Right ventricle myocardium superior (tissue), 1 donor: ENCODE data around the gene FBXW11. TPM values are rescaled to one million over a fixed set of nuclear protein-coding genes. Genes with fewer than 3 reads are reported as not detected.
"Not testable (repeated sequence)": the region's sequence is repeated elsewhere in the genome, so short reads cannot be mapped to it uniquely, and the experiment has no call there.

Experiments used
- ATAC-seq: fragments of 200-7000 bp; cut with Tn5 transposase; one replicate; pipeline ENCODE4 v1.9.1; 2020; ENCODE audit warnings: mild to moderate bottlenecking; ENCODE audit not compliant: poor library complexity
- DNase-seq: peaks from one replicate; pipeline ENCODE4 v3.0.0-alpha.2; 2020
- intact Hi-C: fragments of 100-400 bp; cut with DNase I; formaldehyde crosslinking; loops from one replicate; pipeline ENCODE4 v1.11.2; 2022
- total RNA-seq: library from RNA; stranded (reverse); fragmentation: NEBNext Ultra II Directional; extraction: Animal tissue kit (Norgen Biotek cat#: 25700); gene quantifications from one replicate; pipeline ENCODE4 v1.2.1, GENCODE V29; 2021
- donor health status: DM: no; HTN: yes; CAD: no; lungs with severe emphysema.

FBXW11 gene
- total RNA-seq, 1 donor from 2014 or later = 59.3 TPM

GRCh38 chr5:172031894-172032461 is 25.5 kb upstream of the FBXW11 start:
- intact Hi-C loops = no loop called here
- no peak for DNase-seq
- ATAC-seq = no peak

GRCh38 chr5:172029876-172030275 is 23.4 kb upstream of the FBXW11 start:
- ATAC-seq (no peak), DNase-seq (no peak)
- intact Hi-C loops = no loop called here

GRCh38 chr5:172028167-172028566 is 21.7 kb upstream of the FBXW11 start:
- intact Hi-C loops = no loop called here
- DNase-seq = no peak
- ATAC-seq = no peak

GRCh38 chr5:172020110-172020786 is 13.8 kb upstream of the FBXW11 start:
- DNase-seq, ATAC-seq, intact Hi-C loops: not testable (repeated sequence)

GRCh38 chr5:172015346-172015745 is 8.9 kb upstream of the FBXW11 start:
- intact Hi-C loops = no loop called here
- ATAC-seq (no peak), DNase-seq (no peak)

GRCh38 chr5:172010278-172010677 is 3.8 kb upstream of the FBXW11 start:
- no peak for DNase-seq

GRCh38 chr5:172009536-172010270 is 3.3 kb upstream of the FBXW11 start:
- ATAC-seq = no peak

More at GRCh38 chr5:172010278-172010677, 3.8 kb upstream of the FBXW11 start:
- intact Hi-C loops = no loop called here
- ATAC-seq = no peak

GRCh38 chr5:172008689-172009141 is 2.3 kb upstream of the FBXW11 start:
- intact Hi-C loops = no loop called here
- no peak for DNase-seq
- ATAC-seq = no peak

More at GRCh38 chr5:172009536-172010270, 3.3 kb upstream of the FBXW11 start:
- no peak for DNase-seq
- intact Hi-C loops = no loop called here

- intact Hi-C loops = no loop called here
- no peak for DNase-seq
- no peak for ATAC-seq
Observed at GRCh38 chr5:172008111-172008455, 1.6 kb upstream of the FBXW11 start.

GRCh38 chr5:172007175-172008110 is 1.0 kb upstream of the FBXW11 start:
- no peak for ATAC-seq
- intact Hi-C loops = no loop called here
- DNase-seq = no peak

GRCh38 chr5:172005708-172006320 is 624 bp downstream of the FBXW11 start:
- intact Hi-C loops = no loop called here
- no peak for DNase-seq
- peak; percentile 10 for ATAC-seq

GRCh38 chr5:172004824-172005237 is 1.6 kb downstream of the FBXW11 start:
- intact Hi-C loops = no loop called here
- ATAC-seq = no peak
- no peak for DNase-seq

- DNase-seq = no peak
- ATAC-seq = no peak
- intact Hi-C loops = no loop called here
Observed at GRCh38 chr5:172003746-172004145, 2.7 kb downstream of the FBXW11 start.

GRCh38 chr5:172002840-172003512 is 3.5 kb downstream of the FBXW11 start:
- intact Hi-C loops = no loop called here
- DNase-seq = no peak
- no peak for ATAC-seq

GRCh38 chr5:172002310-172002709 is 4.1 kb downstream of the FBXW11 start:
- ATAC-seq = no peak
- intact Hi-C loops = no loop called here

GRCh38 chr5:171999877-172000276 is 6.6 kb downstream of the FBXW11 start:
- ATAC-seq (no peak), DNase-seq (no peak)
- intact Hi-C loops = no loop called here

More at GRCh38 chr5:172002310-172002709, 4.1 kb downstream of the FBXW11 start:
- DNase-seq = no peak

- intact Hi-C loops = no loop called here
- ATAC-seq = no peak
- DNase-seq = no peak
Observed at GRCh38 chr5:171999100-171999499, 7.3 kb downstream of the FBXW11 start.

- ATAC-seq = no peak
- no peak for DNase-seq
- intact Hi-C loops = no loop called here
Observed at GRCh38 chr5:171997011-171997410, 9.4 kb downstream of the FBXW11 start.
